GM23338 (cell line): ENCODE measurements around the gene RBM12.

Experiments
- CREB1 ChIP-seq: fragments of 250-450 bp; sonication (Bioruptor Pico); IDR thresholded peaks from 2 replicates; pipeline ENCODE4 v1.5.0; 2020; ENCODE audit warnings: low read depth, mild to moderate bottlenecking, moderate library complexity
- EZH2 ChIP-seq: fragments of 200-600 bp; sonication (generic); IDR thresholded peaks from one replicate; pipeline ENCODE4 v1.8.0; 2017; ENCODE audit warnings: antibody characterized with exemption, mild to moderate bottlenecking, low read depth; ENCODE audit not compliant: unreplicated experiment
- EZH2phosphoT487 ChIP-seq: fragments of 200-600 bp; sonication (generic); IDR thresholded peaks from one replicate; pipeline ENCODE4 v1.8.1; 2018; ENCODE audit warnings: antibody characterized with exemption; ENCODE audit not compliant: unreplicated experiment
- POLR2AphosphoS5 ChIP-seq: IDR thresholded peaks from 2 replicates; pipeline ENCODE4 v1.6.1; 2016; ENCODE audit warnings: antibody characterized with exemption, low read depth
- ZNF114 ChIP-seq: fragments of 250-450 bp; sonication (Bioruptor Pico); IDR thresholded peaks from 2 replicates; pipeline ENCODE4 v1.5.0; 2020; ENCODE audit warnings: mild to moderate bottlenecking, moderate library complexity
- TF ChIP-seq, protein P1 (sequence below), 2 experiments: fragments of 200-600 bp in 1 of 2; sonication (generic) in 1 of 2; conservative IDR thresholded peaks; 2 replicates each; pipeline versions ENCODE4 v1.5.1 to v1.6.1; 2016 to 2017; ENCODE audit warnings: antibody characterized with exemption in 2 of 2, low read depth in 2 of 2, mild to moderate bottlenecking in 2 of 2, moderate library complexity in 1 of 2
- TF ChIP-seq, protein P2 (sequence below): IDR thresholded peaks from one replicate; pipeline ENCODE4 v1.6.1; 2018; ENCODE audit warnings: antibody characterized with exemption; ENCODE audit not compliant: unreplicated experiment

DNA sequence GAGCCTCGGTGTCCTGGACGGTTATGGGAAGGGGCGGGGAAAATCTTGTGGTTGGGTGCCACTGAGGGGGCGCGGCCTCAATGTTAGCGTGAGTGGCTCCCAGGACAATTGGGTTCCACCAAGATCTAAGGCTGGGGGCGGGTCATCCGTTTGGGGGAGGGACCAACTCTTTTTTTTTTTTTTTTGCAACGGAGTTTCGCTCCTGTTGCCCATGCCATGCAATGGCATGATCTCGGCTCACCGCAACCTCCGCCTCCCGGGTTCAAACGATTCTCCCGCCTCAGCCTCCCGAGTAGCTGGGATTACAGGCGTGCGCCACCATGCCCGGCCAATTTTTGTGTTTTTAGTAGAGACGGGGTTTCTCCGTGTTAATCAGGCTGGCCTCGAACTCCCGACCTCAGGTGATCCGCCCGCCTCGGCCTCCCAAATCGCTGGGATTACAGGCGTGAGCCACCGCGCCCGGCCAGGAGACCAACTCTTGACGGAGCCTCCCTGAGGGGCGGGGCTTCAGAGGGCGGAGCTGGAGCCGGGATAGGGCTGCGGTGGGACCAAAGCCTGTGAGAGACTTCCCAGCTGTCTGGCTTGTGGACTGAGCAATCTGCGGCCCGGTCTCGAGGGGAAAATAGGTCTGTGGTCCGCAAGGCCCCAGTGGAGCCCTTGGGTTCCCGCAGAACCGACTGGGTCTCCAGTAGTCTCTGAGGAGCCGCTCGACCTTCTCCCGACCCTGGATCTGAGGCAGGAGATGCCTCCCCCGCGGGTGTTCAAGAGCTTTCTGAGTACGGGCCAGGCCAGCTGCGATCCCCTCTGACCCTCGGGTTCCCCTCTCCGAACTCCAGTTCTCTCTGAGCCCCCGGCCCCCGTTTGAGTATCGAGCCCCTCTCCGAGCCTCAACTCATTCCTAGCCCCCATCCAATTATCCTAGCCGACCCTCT, 48.0 kb downstream of the RBM12 start:
- TF ChIP-seq EZH2 (no peak), EZH2phosphoT487 (no peak), CREB1 (no peak), ZNF114 (CRISPR knock-in tag) (no peak), POLR2AphosphoS5 (peak; percentile 29; the same call in 1 of the 2 replicates)
- TF ChIP-seq, protein P1, sequence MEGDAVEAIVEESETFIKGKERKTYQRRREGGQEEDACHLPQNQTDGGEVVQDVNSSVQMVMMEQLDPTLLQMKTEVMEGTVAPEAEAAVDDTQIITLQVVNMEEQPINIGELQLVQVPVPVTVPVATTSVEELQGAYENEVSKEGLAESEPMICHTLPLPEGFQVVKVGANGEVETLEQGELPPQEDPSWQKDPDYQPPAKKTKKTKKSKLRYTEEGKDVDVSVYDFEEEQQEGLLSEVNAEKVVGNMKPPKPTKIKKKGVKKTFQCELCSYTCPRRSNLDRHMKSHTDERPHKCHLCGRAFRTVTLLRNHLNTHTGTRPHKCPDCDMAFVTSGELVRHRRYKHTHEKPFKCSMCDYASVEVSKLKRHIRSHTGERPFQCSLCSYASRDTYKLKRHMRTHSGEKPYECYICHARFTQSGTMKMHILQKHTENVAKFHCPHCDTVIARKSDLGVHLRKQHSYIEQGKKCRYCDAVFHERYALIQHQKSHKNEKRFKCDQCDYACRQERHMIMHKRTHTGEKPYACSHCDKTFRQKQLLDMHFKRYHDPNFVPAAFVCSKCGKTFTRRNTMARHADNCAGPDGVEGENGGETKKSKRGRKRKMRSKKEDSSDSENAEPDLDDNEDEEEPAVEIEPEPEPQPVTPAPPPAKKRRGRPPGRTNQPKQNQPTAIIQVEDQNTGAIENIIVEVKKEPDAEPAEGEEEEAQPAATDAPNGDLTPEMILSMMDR (conservative IDR thresholded peaks at IDR 0.05; ENCODE audit: low read depth in 2 of 2): no peak
- TF ChIP-seq, protein P2, sequence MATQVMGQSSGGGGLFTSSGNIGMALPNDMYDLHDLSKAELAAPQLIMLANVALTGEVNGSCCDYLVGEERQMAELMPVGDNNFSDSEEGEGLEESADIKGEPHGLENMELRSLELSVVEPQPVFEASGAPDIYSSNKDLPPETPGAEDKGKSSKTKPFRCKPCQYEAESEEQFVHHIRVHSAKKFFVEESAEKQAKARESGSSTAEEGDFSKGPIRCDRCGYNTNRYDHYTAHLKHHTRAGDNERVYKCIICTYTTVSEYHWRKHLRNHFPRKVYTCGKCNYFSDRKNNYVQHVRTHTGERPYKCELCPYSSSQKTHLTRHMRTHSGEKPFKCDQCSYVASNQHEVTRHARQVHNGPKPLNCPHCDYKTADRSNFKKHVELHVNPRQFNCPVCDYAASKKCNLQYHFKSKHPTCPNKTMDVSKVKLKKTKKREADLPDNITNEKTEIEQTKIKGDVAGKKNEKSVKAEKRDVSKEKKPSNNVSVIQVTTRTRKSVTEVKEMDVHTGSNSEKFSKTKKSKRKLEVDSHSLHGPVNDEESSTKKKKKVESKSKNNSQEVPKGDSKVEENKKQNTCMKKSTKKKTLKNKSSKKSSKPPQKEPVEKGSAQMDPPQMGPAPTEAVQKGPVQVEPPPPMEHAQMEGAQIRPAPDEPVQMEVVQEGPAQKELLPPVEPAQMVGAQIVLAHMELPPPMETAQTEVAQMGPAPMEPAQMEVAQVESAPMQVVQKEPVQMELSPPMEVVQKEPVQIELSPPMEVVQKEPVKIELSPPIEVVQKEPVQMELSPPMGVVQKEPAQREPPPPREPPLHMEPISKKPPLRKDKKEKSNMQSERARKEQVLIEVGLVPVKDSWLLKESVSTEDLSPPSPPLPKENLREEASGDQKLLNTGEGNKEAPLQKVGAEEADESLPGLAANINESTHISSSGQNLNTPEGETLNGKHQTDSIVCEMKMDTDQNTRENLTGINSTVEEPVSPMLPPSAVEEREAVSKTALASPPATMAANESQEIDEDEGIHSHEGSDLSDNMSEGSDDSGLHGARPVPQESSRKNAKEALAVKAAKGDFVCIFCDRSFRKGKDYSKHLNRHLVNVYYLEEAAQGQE: no peak
